ENCODE results near the gene MCTP2.
A peak's percentile ranks its signal among the peaks of the same experiment; 100 is the strongest.

The MCTP2 gene

GRCh38 chr15:94262201-94262600 lies 30.8 kb downstream of the MCTP2 start:
- no peak for DNase-seq (ENCODE audit: low spot score)

- DNase-seq (ENCODE audit: low spot score): no peak
These were observed 32.2 kb downstream of the MCTP2 start for GRCh38 chr15:94263341-94264273.

- DNase-seq (ENCODE audit: low spot score): peak; percentile 21
These were observed 33.6 kb downstream of the MCTP2 start for GRCh38 chr15:94265009-94265408.

DNA sequence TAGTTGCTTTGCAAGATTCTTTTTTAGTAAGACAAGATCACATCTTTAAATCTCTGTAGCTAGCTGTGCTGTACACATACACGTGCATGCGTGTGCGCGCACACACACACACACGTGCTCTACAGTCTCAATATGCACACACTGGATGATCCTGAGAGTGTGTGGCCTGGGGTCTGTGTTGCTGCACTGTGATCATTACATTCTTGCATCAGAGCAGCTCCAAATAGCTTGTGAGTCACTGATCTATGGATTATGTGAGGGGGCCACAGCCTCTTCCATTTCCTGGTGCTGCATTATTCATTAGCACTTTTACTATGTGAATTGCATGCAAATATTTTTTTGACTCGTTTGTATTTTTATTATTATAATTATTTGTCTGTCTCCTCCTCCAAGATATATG lies 34.6 kb downstream of the MCTP2 start:
- DNase-seq (ENCODE audit: low spot score): no peak

- DNase-seq (ENCODE audit: low spot score): no peak
These were observed 35.4 kb downstream of the MCTP2 start for GRCh38 chr15:94266789-94267188.

DNA sequence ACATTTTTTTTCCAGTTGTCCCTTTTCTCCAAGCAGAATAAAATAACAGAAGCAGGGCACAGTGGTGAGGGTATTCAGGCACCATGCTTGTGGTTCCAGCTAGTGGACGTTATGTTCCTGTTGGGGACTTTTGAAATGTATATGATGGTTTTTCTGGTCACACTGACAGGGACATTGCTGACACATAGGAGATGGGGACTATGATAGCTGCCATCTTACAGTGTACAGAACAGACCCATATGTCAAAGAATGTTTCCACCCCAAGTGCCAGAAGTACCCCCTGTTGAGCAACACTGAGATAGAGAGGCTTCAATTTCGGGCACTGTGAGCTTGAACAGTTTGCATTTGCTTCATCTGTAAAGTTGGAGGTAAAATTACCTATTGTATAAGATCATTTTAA lies 38.6 kb downstream of the MCTP2 start:
- DNase-seq (ENCODE audit: low spot score): no peak

DNA sequence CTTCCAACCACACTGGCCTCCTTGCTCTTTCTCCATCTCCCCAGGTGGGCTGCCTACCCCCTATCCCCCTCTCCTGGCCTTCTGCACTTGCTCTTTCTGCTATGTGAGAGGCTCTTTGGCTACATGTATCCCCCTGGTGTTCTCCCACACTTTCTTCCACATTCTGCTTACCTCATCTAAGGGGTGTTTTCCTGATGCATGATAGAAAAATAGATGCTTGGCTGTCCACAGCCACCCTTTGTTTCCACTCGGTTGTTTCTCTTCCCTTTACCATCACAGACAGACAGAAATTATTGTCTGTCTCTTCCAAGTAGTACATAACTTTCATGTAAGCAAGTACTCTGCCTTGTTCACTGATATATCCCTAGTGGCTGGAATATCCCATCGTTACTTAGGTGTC lies 39.2 kb downstream of the MCTP2 start:
- DNase-seq (ENCODE audit: low spot score): no peak

GRCh38 chr15:94272251-94272898 lies 41.0 kb downstream of the MCTP2 start:
- DNase-seq (ENCODE audit: low spot score): no peak

DNA sequence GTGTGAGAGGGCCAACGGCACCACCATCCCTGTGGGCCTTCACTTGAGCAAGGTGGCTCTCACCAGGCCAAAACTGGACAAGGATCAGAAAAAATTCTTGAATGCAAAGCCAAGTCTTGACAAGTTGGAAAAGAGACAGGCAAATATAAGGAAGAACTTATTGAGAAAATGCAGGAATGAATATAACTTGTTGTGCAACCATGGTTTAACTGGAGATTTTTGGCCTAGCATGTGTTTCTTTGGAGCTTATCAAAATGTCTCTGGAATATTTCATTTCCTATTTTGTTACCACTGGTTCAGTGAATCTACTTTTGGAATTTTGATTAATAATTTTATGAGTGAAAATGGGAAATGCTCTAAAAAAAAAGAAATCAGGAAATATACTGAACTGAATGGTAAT lies 42.5 kb downstream of the MCTP2 start:
- no peak for DNase-seq (ENCODE audit: low spot score)

DNA sequence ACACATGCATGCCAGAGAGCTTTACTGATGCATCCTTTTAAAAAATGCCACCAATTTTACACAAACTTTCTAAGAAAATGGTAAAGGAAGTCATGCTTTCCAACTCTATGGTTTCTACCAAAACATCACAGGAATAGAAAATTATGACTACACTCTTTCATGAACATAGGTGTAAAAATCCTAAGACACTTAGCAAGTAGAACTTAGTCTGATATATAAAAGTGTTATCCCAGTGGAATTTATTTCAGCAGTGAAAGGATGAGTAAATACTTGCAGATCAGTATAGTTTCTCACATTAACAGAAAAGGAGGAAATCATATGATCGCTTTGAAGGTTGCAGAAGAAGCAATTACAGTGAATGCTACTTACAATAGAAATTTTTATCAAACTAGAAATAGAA lies 43.4 kb downstream of the MCTP2 start:
- no peak for DNase-seq (ENCODE audit: low spot score)

GRCh38 chr15:94277485-94277884 lies 46.1 kb downstream of the MCTP2 start:
- no peak for DNase-seq (ENCODE audit: low spot score)

GRCh38 chr15:94279736-94280135 lies 48.4 kb downstream of the MCTP2 start:
- DNase-seq (ENCODE audit: low spot score): no peak

DNA sequence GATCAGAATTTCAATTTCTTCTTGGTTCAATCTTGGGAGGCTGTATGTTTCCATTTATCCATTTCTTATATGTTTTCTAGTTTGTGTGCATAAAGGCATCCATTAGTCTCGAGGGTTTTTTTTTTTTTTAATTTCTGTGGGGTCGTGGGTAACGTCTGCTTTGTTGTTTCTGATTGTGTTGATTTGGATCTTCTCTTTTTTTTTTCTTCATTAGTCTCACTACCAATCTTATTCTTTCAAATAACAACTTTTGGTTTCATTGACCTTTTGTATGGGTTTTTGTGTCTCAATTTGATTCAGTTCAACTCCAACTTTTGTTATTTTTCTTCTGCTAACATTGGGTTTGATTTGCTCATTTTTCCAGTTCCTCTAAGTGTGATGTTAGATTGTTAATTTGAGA lies 48.9 kb downstream of the MCTP2 start:
- DNase-seq (ENCODE audit: low spot score): no peak

- no peak for DNase-seq (ENCODE audit: low spot score)
These were observed 51.2 kb downstream of the MCTP2 start for GRCh38 chr15:94282269-94283250.

DNA sequence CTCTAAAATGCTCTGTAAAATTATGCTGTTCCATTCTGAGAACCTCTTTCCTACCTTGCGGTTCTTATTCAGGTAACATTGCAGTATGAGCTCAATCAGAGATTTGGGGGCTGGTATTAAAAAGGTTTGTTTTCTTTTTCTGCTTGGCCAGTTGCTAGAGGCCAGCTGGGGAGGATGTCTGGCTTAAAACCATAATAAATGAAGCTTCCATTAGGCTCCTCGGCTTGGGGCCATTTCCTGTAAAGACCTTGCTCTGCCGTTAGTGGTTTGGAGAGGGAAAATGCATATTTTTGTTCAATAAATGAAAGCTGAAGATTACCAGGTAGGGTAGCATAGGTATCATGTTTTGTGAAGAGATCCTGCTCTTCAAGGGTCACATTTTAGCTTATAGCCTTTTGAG lies 55.2 kb downstream of the MCTP2 start:
- DNase-seq (ENCODE audit: low spot score): no peak

DNA sequence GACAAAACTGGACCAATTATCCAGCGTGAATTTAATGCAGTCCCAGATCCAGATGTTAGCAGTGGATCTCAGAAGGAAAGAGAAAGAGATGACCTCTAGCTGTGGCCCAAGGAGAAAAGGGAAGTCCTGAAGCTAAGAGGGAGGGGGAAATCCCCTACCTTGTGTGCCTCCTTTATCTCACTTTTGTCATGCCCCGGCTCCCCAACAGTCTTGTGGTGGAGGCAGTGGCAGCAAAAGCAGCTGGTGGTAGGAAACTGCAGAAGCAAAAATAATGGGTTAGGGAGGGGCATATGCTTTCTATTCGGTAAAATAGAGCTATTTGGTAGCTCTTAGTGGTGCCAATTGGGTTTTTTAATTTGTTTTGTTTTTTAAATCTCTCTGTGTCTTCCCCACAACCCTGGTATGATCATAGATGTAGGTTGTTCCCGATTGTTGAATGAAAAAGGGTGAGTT lies 56.5 kb downstream of the MCTP2 start:
- no peak for DNase-seq (ENCODE audit: low spot score)

DNA sequence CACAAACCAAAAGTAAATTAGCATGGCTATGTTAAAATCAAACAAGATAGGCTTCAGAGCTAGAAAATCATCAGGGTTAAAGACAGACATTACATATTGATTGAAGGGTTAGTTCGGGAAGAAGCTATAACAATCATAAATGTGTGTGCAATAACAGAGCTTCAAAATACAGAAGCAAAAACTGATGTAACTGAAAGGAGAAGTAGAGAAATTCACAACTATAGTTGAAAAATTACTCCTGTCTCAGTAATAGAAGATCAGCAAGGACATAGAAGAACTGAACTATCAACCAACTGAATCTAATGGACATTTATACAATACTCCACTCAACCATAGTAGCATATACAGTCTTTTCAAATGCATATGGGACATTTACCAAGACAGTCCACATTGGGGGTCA lies 59.4 kb downstream of the MCTP2 start:
- no peak for DNase-seq (ENCODE audit: low spot score)

GRCh38 chr15:94293411-94294402 lies 62.3 kb downstream of the MCTP2 start:
- peak; percentile 31 for DNase-seq (ENCODE audit: low spot score)

DNA sequence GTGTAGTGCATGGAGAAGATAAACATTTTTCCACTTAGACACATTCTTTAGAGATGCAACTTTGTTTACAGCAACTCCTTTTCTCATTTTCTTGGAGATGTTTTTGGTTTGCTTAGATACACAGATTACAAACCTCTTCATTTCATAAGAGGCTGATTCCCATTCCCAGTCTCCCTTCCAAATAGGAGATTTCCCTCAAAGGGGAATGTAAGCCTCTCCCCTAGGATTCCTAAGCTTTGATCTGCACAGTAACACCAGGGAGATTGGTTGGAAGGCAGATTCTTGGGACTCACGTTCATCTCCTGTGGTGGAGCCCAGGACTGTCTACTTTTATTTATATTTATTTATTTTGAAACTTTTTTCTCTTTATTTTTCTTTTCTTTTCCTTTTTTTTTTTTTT lies 63.2 kb downstream of the MCTP2 start:
- no peak for DNase-seq (ENCODE audit: low spot score)

DNA sequence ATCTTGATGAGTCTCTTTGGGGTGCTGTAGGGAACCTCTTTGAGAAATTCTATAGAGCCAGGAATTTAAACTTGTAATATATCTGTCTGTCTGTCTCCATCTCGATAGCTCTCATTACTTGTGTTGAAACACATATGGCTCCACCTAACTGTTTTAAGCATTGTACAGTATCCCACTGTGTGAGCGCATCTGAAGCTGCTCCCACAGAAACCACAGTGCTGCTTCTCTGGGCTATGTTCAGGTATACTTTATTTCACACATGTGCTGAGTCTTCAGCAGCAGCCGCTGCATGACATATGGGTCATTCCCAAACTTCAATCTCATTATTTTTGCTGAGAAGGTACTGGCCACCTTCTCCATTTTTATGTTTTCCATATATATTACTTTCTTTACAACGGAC lies 63.9 kb downstream of the MCTP2 start:
- no peak for DNase-seq (ENCODE audit: low spot score)

GRCh38 chr15:94296717-94297116 lies 65.4 kb downstream of the MCTP2 start:
- DNase-seq (ENCODE audit: low spot score): no peak
